OCI-LY3 (cell line): ENCODE results near the gene MACROD2.

ENCODE experiments used
- EZH2phosphoT487 ChIP-seq: fragments of 200-600 bp; shearing (Covaris generic); IDR thresholded peaks from 2 replicates; pipeline ENCODE4 v1.6.1; 2018; ENCODE audit warnings: antibody characterized with exemption, mixed run types, low read depth
- TF ChIP-seq, protein P1 (sequence below): fragments of 200-600, 300-600 bp; sonication (generic); IDR thresholded peaks from 2 replicates; pipeline ENCODE4 v1.5.1; 2014; ENCODE audit warnings: antibody characterized with exemption, low read length, low read depth

DNA sequence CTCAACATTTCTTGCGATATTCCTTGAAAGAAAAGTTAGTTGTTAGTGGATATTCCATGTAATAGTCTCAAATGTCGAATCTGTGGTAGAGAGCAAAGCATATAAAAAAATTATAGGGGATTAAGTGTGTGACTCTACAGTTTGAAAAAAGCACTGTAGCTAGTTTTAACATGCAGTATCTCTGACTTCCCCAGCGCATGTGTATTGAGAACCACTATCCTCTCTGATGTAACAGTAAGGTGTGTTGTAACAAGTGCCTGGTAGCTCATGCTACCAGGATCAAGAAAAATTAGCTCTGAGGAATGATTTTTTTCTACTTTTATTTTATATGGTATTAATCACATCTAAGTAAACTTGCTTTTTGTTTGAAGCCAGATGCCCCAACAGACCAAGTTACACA is 1788.7 kb downstream of the MACROD2 start:
- no peak for TF ChIP-seq EZH2phosphoT487
- TF ChIP-seq, protein P1, sequence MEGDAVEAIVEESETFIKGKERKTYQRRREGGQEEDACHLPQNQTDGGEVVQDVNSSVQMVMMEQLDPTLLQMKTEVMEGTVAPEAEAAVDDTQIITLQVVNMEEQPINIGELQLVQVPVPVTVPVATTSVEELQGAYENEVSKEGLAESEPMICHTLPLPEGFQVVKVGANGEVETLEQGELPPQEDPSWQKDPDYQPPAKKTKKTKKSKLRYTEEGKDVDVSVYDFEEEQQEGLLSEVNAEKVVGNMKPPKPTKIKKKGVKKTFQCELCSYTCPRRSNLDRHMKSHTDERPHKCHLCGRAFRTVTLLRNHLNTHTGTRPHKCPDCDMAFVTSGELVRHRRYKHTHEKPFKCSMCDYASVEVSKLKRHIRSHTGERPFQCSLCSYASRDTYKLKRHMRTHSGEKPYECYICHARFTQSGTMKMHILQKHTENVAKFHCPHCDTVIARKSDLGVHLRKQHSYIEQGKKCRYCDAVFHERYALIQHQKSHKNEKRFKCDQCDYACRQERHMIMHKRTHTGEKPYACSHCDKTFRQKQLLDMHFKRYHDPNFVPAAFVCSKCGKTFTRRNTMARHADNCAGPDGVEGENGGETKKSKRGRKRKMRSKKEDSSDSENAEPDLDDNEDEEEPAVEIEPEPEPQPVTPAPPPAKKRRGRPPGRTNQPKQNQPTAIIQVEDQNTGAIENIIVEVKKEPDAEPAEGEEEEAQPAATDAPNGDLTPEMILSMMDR = no peak
